ENCODE results near the gene CDH11. TPM values are rescaled to one million over a fixed set of nuclear protein-coding genes. Genes with fewer than 3 reads are reported as not detected.
A peak's percentile ranks its signal among the peaks of the same experiment; 100 is the strongest.

The CDH11 gene
- total RNA-seq, 4 donors from 2014 or later = 28.2 to 74.1 (median 53.2) TPM

- no peak for DNase-seq (ENCODE audit: low spot score)
- ATAC-seq (ENCODE audit: low FRiP score) = no peak
- TF ChIP-seq CTCF (IDR thresholded peaks at IDR 0.05) = no peak
Measured at GRCh38 chr16:65021852-65022595, 99.8 kb downstream of the CDH11 start.

GRCh38 chr16:65016754-65017153 lies 105.1 kb downstream of the CDH11 start:
- no peak for ATAC-seq (ENCODE audit: low FRiP score)

GRCh38 chr16:65015599-65015998 lies 106.3 kb downstream of the CDH11 start:
- no peak for TF ChIP-seq CTCF (IDR thresholded peaks at IDR 0.05)
- DNase-seq (ENCODE audit: low spot score) (no peak), ATAC-seq (ENCODE audit: low FRiP score) (no peak)

More at GRCh38 chr16:65016754-65017153, 105.1 kb downstream of the CDH11 start:
- no peak for TF ChIP-seq CTCF (IDR thresholded peaks at IDR 0.05)
- DNase-seq (ENCODE audit: low spot score) = no peak

- no peak for DNase-seq (ENCODE audit: low spot score)
- no peak for ATAC-seq (ENCODE audit: low FRiP score)
- no peak for TF ChIP-seq CTCF (IDR thresholded peaks at IDR 0.05)
Measured at GRCh38 chr16:65012357-65012756, 109.5 kb downstream of the CDH11 start.

- ATAC-seq (ENCODE audit: low FRiP score) = peak; percentile 55
- no peak for TF ChIP-seq CTCF (IDR thresholded peaks at IDR 0.05)
- no peak for DNase-seq (ENCODE audit: low spot score)
Measured at GRCh38 chr16:65010125-65010524, 111.7 kb downstream of the CDH11 start.

GRCh38 chr16:65005696-65006095 lies 116.2 kb downstream of the CDH11 start:
- no peak for DNase-seq (ENCODE audit: low spot score)
- ATAC-seq (ENCODE audit: low FRiP score) = no peak
- no peak for TF ChIP-seq CTCF (IDR thresholded peaks at IDR 0.05)

- no peak for DNase-seq (ENCODE audit: low spot score)
- no peak for TF ChIP-seq CTCF (IDR thresholded peaks at IDR 0.05)
- no peak for ATAC-seq (ENCODE audit: low FRiP score)
Measured at GRCh38 chr16:65004570-65004969, 117.3 kb downstream of the CDH11 start.
